Parathyroid adenoma (tissue), 2 donors: ENCODE results near the gene IRAK1.

Source experiments
- H2AFZ ChIP-seq: fragments of 300-600 bp; sonication (generic); one replicate; pipeline ENCODE4 v1.7.0; 2017; ENCODE audit warnings: antibody characterized with exemption, mild to moderate bottlenecking
- H3K27ac ChIP-seq: fragments of 300-600 bp; sonication (generic); one replicate; pipeline ENCODE4 v1.7.0; 2017
- H3K27me3 ChIP-seq: fragments of 300-600 bp; sonication (generic); one replicate; pipeline ENCODE4 v1.7.0; 2017; ENCODE audit warnings: low read length; ENCODE audit not compliant: control insufficient read depth, insufficient read depth
- H3K36me3 ChIP-seq: fragments of 300-600 bp; sonication (generic); one replicate; pipeline ENCODE4 v1.7.0; 2017; ENCODE audit warnings: low read length; ENCODE audit not compliant: control insufficient read depth, insufficient read depth
- H3K4me1 ChIP-seq: fragments of 300-600 bp; sonication (generic); one replicate; pipeline ENCODE4 v1.7.0; 2017; ENCODE audit warnings: control low read depth
- H3K4me2 ChIP-seq: fragments of 300-600 bp; sonication (generic); one replicate; pipeline ENCODE4 v1.7.0; 2017; ENCODE audit warnings: low read length
- H3K4me3 ChIP-seq: fragments of 300-600 bp; sonication (generic); one replicate; pipeline ENCODE4 v1.7.0; 2017; ENCODE audit warnings: low read depth, low read length
- H3K79me2 ChIP-seq: fragments of 300-600 bp; sonication (generic); one replicate; pipeline ENCODE4 v1.7.0; 2017; ENCODE audit warnings: control low read depth
- H3K9ac ChIP-seq: fragments of 300-600 bp; sonication (generic); one replicate; pipeline ENCODE4 v1.7.0; 2017; ENCODE audit warnings: mild to moderate bottlenecking
- H3K9me3 ChIP-seq: fragments of 300-600 bp; sonication (generic); one replicate; pipeline ENCODE4 v1.7.0; 2017; ENCODE audit warnings: low read length; ENCODE audit not compliant: control insufficient read depth
- CTCF ChIP-seq: fragments of 300-600 bp; sonication (generic); IDR thresholded peaks from one replicate; pipeline ENCODE4 v1.7.0; 2017; ENCODE audit warnings: antibody characterized with exemption, mild to moderate bottlenecking
- donor health status: primary hyperparathyroidism.

Gene IRAK1

GRCh38 chrX:154012336-154012991 is 7.2 kb downstream of the IRAK1 start:
- H3K9ac ChIP-seq: no peak overlapping the region
- H3K27me3 ChIP-seq: no peaks in the 10 kb centered on the region
- no peaks in the 10 kb centered on the region for H3K36me3 ChIP-seq
- H2AFZ ChIP-seq: no peak overlapping the region
- no peaks in the 10 kb centered on the region for H3K79me2 ChIP-seq
- H3K27ac ChIP-seq: no peak overlapping the region
- no peak overlapping the region for H3K4me2 ChIP-seq
- no peaks in the 10 kb centered on the region for H3K4me1 ChIP-seq
- TF ChIP-seq CTCF: no peak
- H3K4me3 ChIP-seq: no peak overlapping the region
- no peaks in the 10 kb centered on the region for H3K9me3 ChIP-seq

GRCh38 chrX:154011376-154012335 is 8.0 kb downstream of the IRAK1 start:
- H3K27me3 ChIP-seq: no peaks in the 10 kb centered on the region
- no peak overlapping the region for H3K9ac ChIP-seq
- no peak overlapping the region for H3K27ac ChIP-seq
- H3K4me3 ChIP-seq: no peak overlapping the region
- H2AFZ ChIP-seq: no peak overlapping the region
- no peak for TF ChIP-seq CTCF
- no peaks in the 10 kb centered on the region for H3K9me3 ChIP-seq
- H3K79me2 ChIP-seq: no peaks in the 10 kb centered on the region
- no peaks in the 10 kb centered on the region for H3K36me3 ChIP-seq
- H3K4me2 ChIP-seq: no peak overlapping the region
- H3K4me1 ChIP-seq: no peaks in the 10 kb centered on the region

- H3K27ac ChIP-seq: no peak overlapping the region
- H3K36me3 ChIP-seq: no peaks in the 10 kb centered on the region
- H3K79me2 ChIP-seq: no peaks in the 10 kb centered on the region
- no peak overlapping the region for H3K9ac ChIP-seq
- no peak for TF ChIP-seq CTCF
- no peak overlapping the region for H2AFZ ChIP-seq
- no peaks in the 10 kb centered on the region for H3K9me3 ChIP-seq
- H3K4me1 ChIP-seq: no peaks in the 10 kb centered on the region
- H3K4me3 ChIP-seq: no peak overlapping the region
- H3K4me2 ChIP-seq: no peak overlapping the region
- H3K27me3 ChIP-seq: no peaks in the 10 kb centered on the region
These were observed 9.2 kb downstream of the IRAK1 start for GRCh38 chrX:154010330-154011087.

GRCh38 chrX:154008521-154008920 is 11.2 kb downstream of the IRAK1 start:
- Histone ChIP-seq H3K4me2 (no peak overlapping the region), H2AFZ (no peak overlapping the region), H3K27ac (no peak overlapping the region), H3K36me3 (no peaks in the 10 kb centered on the region), H3K27me3 (no peaks in the 10 kb centered on the region), H3K9ac (no peak overlapping the region), H3K79me2 (no peaks in the 10 kb centered on the region), H3K4me3 (no peak overlapping the region), H3K9me3 (no peaks in the 10 kb centered on the region), H3K4me1 (no peaks in the 10 kb centered on the region)
- no peak for TF ChIP-seq CTCF
